Body of pancreas (tissue), 4 donors: Measurements from ENCODE around the gene FAM83B.
"Not testable (repeated sequence)": the region's sequence is repeated elsewhere in the genome, so short reads cannot be mapped to it uniquely, and the experiment has no call there.

ENCODE experiments used
- POLR2A ChIP-seq, 3 donors: fragments of 450-650 bp; IDR thresholded peaks; one replicate each; pipeline ENCODE4 v1.6.1; 2016; ENCODE audit warnings: antibody characterized with exemption in 3 of 3, mild to moderate bottlenecking in 2 of 3
- TF ChIP-seq, protein P1 (sequence below), 7 experiments: fragments of 450-650 bp in 4 of 7; fragments of 200-600 bp in 3 of 7; sonication (generic) in 3 of 7; IDR thresholded peaks; one replicate each; pipeline ENCODE4 v1.5.1; 2016 to 2019; ENCODE audit warnings: antibody characterized with exemption in 7 of 7

DNA sequence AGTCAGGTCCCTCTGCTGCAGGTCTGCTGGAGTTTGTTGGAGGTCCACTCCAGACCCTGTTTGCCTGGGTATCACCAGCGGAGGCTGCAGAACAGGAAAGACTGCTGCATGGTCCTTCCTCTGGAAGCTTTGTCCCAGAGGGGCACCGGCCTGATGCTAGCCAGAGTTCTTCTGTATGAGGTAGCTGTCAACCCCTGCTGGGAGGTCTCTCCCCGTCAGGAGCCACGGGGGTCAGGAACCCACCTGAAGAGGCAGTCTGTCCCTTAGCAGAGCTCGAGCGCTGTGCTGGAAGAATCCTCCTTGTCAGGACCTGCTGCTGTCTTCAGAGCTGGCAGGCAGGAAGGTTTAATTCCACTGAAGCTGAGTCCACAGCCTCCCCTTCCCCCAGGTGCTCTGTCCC, 22.3 kb upstream of the FAM83B start:
- TF ChIP-seq, protein P1, sequence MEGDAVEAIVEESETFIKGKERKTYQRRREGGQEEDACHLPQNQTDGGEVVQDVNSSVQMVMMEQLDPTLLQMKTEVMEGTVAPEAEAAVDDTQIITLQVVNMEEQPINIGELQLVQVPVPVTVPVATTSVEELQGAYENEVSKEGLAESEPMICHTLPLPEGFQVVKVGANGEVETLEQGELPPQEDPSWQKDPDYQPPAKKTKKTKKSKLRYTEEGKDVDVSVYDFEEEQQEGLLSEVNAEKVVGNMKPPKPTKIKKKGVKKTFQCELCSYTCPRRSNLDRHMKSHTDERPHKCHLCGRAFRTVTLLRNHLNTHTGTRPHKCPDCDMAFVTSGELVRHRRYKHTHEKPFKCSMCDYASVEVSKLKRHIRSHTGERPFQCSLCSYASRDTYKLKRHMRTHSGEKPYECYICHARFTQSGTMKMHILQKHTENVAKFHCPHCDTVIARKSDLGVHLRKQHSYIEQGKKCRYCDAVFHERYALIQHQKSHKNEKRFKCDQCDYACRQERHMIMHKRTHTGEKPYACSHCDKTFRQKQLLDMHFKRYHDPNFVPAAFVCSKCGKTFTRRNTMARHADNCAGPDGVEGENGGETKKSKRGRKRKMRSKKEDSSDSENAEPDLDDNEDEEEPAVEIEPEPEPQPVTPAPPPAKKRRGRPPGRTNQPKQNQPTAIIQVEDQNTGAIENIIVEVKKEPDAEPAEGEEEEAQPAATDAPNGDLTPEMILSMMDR (IDR thresholded peaks at IDR 0.05), result not testable (repeated sequence)
- TF ChIP-seq POLR2A (IDR thresholded peaks at IDR 0.05), result not testable (repeated sequence)
